Left ventricle myocardium superior (tissue), 1 donor: ENCODE results near the gene RNF152. TPM values are rescaled to one million over a fixed set of nuclear protein-coding genes. Genes with fewer than 3 reads are reported as not detected.

Experiments
- ATAC-seq: fragments of 200-7000 bp; cut with Tn5 transposase; one replicate; pipeline ENCODE4 v1.9.1; 2020; ENCODE audit warnings: mild to moderate bottlenecking, moderate library complexity
- DNase-seq: peaks from one replicate; pipeline ENCODE4 v3.0.0-alpha.2; 2020
- intact Hi-C: fragments of 100-400 bp; cut with micrococcal nuclease; formaldehyde crosslinking; loops from one replicate; pipeline ENCODE4 v1.11.0; 2022
- long read RNA-seq: library from polyadenylated mRNA; unstranded; transcript quantifications from one replicate; pipeline ENCODE4 v2.0.0, GENCODE V29; 2021
- total RNA-seq: library from RNA; stranded (reverse); fragmentation: NEBNext Ultra II Directional; extraction: Animal tissue kit (Norgen Biotek cat#: 25700); gene quantifications from one replicate; pipeline ENCODE4 v1.2.1, GENCODE V29; 2021
- donor health status: DM: no; HTN: yes; CAD: no; lungs with severe emphysema.

RNF152 gene, protein sequence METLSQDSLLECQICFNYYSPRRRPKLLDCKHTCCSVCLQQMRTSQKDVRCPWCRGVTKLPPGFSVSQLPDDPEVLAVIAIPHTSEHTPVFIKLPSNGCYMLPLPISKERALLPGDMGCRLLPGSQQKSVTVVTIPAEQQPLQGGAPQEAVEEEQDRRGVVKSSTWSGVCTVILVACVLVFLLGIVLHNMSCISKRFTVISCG
- 10.8 TPM for total RNA-seq
- long read RNA-seq, transcript RNF152-204 (3 exons, 682 nt): major isoform, 6 of 10 reads
- long read RNA-seq, partial matches to known transcripts: 0 of 10 reads
- long read RNA-seq, other reads (novel, unspliced or antisense): 4 of 10 reads

- intact Hi-C loops: loop anchor here (5.0 kb wide), 1 partner anchor 60 kb away; no protein-coding TSS in a partner anchor
- peak; percentile 25 for ATAC-seq
- DNase-seq: peak; percentile 47
Measured at GRCh38 chr18:61892683-61893308, at the start of gene RNF152. Gene RNF152 (minus strand): TSS chr18:61893007. CDS start chr18:61816463, 76,544 bp downstream.

DNA sequence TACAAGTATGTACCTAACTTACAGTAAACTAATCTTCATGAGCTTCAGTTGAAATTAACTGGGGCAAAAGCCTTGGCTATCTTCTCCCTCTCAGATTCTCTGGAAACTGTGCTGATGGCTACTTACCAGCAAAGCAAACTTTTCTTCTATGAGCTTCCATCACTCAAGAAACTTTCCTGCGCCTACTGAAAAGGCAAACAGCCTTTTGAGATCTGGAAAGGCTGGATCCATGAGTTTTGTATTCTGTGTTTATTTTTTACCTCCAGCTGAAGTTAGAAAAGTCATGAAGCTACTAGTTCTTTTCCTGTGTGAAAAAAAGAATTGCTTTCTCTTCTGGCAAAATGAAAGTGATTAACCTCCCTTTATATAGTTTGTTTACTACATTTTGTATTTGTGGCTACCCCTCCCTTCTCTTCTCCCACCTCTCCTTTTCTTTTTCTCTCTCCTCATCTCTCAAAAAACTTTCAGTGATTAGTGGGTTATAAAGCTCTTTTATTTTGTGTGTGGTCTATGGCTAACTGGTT, 49.2 kb upstream of the RNF152 start:
- ATAC-seq (no peak), DNase-seq (no peak)
- intact Hi-C loops: no loop called here

GRCh38 chr18:61939046-61939674, 46.4 kb upstream of the RNF152 start:
- ATAC-seq (no peak), DNase-seq (no peak)
- intact Hi-C loops: no loop called here

- DNase-seq (no peak), ATAC-seq (no peak)
- intact Hi-C loops: no loop called here
Measured at GRCh38 chr18:61935362-61935761, 42.6 kb upstream of the RNF152 start.

- DNase-seq (no peak), ATAC-seq (no peak)
- intact Hi-C loops: no loop called here
Measured at GRCh38 chr18:61931654-61932379, 39.0 kb upstream of the RNF152 start.

DNA sequence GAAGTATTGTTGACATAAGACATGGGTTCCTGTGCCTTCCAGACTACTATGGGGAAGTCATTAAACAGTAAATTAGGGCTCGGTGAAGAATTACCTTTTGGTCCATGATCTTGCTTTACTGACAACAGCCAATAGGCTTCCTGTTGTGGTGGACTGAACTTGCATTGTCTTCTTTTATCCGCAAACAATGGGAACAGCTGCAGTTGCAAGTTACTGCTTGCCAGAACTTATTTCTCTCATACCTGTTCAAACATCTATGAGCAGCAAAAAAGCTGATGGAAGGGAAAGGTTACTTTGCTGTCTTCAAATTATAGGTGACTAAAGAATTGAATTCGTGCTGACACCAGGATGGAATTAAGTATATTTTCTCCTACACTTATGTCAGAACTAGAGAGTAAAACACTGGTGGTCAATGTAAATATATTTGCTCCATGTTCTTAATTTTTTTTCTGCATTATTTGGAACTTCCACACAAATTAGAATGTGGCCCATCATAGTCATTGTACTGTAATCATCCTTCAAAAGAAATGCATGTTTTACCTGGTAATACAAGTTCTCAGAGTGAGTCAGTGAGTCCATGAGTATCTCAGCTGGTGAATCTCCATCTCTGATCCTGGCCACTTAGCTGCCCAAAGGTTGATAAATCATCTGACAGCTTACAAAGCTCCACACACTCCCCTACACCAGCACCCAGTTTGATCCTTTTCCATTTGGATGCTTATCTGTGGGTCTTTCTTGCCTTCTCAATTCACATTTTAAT, 37.3 kb upstream of the RNF152 start:
- ATAC-seq: no peak
- intact Hi-C loops: no loop called here
- no peak for DNase-seq

DNA sequence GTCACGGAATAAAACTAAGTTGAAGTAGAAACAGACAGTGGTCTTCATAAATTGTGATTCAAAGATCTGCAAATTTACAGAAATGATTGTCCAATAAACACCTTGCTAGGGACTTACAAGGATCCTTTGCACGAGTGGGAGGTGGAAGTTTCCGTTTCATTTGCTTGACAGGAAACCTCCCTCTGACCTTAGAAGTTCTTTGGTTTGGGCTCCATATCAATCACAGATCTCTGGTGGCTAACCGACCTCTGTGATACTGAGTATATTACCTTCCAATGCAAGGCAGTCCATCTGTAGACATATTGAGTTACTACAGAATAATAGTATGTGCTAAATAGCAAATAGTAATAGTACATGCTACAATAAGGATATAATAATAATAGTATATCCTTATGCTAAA, 33.7 kb upstream of the RNF152 start:
- DNase-seq (no peak), ATAC-seq (no peak)
- intact Hi-C loops: no loop called here

- intact Hi-C loops: no loop called here
- ATAC-seq (no peak), DNase-seq (no peak)
Measured at GRCh38 chr18:61924550-61924949, 31.7 kb upstream of the RNF152 start.

- intact Hi-C loops: no loop called here
- ATAC-seq (no peak), DNase-seq (no peak)
Measured at GRCh38 chr18:61922435-61922834, 29.6 kb upstream of the RNF152 start.

- intact Hi-C loops: no loop called here
- DNase-seq (no peak), ATAC-seq (no peak)
Measured at GRCh38 chr18:61921621-61922235, 28.9 kb upstream of the RNF152 start.

GRCh38 chr18:61917818-61918217, 25.0 kb upstream of the RNF152 start:
- DNase-seq (no peak), ATAC-seq (no peak)
- intact Hi-C loops: no loop called here

- intact Hi-C loops: no loop called here
- no peak for DNase-seq
- ATAC-seq: no peak
Measured at GRCh38 chr18:61912476-61912875, 19.7 kb upstream of the RNF152 start.

DNA sequence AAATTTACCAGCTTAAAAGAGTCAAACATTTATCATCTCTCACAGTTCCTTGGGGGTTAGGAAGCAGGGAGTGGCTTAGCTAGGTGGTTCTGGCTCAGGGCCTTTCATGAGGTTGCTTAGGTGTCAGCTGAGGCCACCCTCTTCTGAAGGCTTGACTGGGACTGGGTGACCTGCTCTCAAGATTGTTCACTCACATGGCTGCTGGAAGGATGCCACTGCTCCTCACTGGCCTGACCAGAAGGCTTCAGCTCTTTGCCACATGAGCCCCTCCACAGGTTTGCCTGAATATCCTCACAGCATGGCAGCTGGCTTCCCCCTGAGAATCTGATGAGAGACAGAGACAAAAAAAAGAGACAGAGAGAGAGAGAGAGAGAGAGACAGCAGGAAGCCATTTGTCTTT, 17.3 kb upstream of the RNF152 start:
- no peak for DNase-seq
- ATAC-seq: no peak
- intact Hi-C loops: no loop called here

GRCh38 chr18:61908661-61909060, 15.9 kb upstream of the RNF152 start:
- no peak for DNase-seq
- no peak for ATAC-seq
- intact Hi-C loops: loop anchor here (10.0 kb wide), 1 partner anchor 226 kb away; no protein-coding TSS in a partner anchor

DNA sequence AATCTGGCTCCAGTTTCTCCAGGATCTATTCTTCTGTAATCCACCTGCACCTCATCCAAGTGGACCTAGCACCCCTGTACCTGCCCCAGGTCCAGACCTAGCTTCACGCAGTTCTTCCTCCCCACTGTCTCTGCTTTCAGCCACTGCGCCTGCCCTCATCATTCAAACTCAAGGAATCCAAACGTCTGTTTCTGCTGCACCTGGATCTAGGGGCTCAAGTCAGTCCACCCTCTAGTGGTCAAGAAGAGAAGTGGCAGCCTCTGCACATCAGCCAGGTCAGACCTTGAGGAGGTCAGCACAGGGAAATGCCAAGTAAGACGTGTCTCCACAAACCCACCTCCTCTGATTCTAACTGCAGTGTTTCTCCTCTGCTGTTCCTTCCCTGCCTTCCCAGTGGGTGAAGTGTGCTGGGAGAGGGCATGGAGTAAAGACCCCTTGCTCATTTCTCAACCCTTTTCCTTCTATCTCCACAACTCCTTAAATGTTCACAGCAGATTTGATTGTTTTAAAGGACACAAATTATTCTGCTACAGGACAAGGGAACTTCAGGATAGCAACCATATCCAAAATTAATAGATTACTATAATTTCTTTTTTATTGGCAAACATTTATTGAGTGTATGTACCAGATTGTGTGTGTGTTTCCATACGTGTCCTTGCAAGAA, 8.6 kb upstream of the RNF152 start:
- intact Hi-C loops: loop anchor here (2.0 to 10.0 kb wide), 2 partner anchors 233 to 265 kb away; no protein-coding TSS in a partner anchor
- DNase-seq (peak; percentile 33), ATAC-seq (peak; percentile 83)

DNA sequence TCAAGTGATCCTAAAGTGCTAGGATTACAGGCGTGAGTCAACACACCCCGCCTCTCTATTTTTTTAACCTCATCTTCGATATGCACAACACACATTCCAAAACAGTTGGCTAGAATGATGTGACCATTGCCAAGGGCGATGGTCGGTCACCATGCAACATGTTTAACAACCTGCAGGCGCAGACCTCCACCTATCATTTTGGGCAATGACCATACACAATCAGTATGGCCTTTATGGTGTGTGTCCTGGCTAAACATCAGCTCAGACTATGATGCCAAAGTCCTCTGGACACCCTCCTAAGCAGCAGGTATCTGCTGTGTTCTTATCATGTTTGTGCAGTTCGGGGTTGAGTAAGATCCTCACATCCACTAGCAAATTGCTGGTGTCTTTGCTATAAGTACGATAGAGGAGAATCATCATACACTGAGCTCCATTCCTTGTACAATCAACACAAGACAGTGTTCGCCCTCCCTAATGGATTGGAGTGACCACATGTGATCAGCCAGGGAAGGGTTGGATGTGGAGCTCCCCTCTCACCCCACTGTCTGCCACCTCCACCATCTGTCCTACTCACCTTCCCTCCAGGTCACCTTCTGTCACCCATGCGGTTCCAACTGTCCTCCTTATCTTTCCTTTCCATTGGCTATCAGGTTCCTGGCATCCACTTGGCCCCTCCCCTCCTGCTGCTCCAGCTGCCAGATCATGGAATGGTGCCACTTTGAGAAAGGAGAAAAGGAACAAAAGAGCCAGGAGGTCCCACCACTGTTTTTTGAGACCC, 7.9 kb upstream of the RNF152 start:
- intact Hi-C loops: loop anchor here (2.0 to 10.0 kb wide), 2 partner anchors 234 to 264 kb away; no protein-coding TSS in a partner anchor
- DNase-seq (no peak), ATAC-seq (no peak)

- ATAC-seq (no peak), DNase-seq (no peak)
- intact Hi-C loops: no loop called here
Measured at GRCh38 chr18:61898640-61899101, 5.9 kb upstream of the RNF152 start.
